ENCODE measurements around the gene SMIM23.

DNA sequence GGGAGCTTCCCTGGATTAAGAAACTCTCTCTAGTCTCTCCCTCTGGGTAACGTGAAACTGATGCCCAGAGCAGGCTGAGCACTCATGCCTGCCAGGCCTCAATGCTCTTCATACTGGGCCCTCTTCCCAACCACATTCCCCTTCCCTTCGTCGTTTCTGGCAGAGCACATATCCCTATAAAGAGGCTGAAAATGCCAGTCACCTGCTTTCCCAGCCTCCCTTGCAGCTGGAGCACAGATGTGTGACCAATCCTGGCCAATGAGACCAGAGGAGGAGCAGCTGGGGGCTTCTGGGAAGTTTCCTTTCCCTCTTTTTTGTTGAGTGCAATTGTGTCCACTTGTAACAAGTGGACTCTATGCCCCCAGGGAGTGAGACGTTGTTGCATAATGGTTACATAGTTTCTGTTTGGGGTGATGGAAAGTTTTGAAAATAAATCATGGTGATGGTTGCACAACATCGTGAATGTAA lies 30.2 kb upstream of the SMIM23 start:
- TF ChIP-seq, protein P1, sequence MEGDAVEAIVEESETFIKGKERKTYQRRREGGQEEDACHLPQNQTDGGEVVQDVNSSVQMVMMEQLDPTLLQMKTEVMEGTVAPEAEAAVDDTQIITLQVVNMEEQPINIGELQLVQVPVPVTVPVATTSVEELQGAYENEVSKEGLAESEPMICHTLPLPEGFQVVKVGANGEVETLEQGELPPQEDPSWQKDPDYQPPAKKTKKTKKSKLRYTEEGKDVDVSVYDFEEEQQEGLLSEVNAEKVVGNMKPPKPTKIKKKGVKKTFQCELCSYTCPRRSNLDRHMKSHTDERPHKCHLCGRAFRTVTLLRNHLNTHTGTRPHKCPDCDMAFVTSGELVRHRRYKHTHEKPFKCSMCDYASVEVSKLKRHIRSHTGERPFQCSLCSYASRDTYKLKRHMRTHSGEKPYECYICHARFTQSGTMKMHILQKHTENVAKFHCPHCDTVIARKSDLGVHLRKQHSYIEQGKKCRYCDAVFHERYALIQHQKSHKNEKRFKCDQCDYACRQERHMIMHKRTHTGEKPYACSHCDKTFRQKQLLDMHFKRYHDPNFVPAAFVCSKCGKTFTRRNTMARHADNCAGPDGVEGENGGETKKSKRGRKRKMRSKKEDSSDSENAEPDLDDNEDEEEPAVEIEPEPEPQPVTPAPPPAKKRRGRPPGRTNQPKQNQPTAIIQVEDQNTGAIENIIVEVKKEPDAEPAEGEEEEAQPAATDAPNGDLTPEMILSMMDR (conservative IDR thresholded peaks at IDR 0.05; ENCODE audit: low read depth, low read length): no peak
- no peak for TF ChIP-seq EZH2phosphoT487 (IDR thresholded peaks at IDR 0.05; ENCODE audit: borderline replicate concordance, low read length)
